ACC112 (cell line): ENCODE measurements around the gene RAP2C.

Experiments
- H2AFZ ChIP-seq: fragments of 200-600 bp; sonication (generic); one replicate; pipeline ENCODE4 v1.6.0; 2017; ENCODE audit warnings: antibody characterized with exemption, low read length; ENCODE audit not compliant: unreplicated experiment
- H3K27ac ChIP-seq: fragments of 200-600 bp; sonication (generic); 2 replicates; pipeline ENCODE4 v1.5.1; 2014; ENCODE audit warnings: low read depth, mild to moderate bottlenecking, antibody characterized with exemption, low read length, moderate library complexity
- H3K27me3 ChIP-seq: fragments of 200-600 bp; sonication (generic); 2 replicates; pipeline ENCODE4 v1.6.1; 2014; ENCODE audit warnings: mild to moderate bottlenecking, antibody characterized with exemption, low read length, moderate library complexity, mixed read lengths; ENCODE audit not compliant: insufficient read depth
- H3K36me3 ChIP-seq: fragments of 200-600 bp; sonication (generic); 2 replicates; pipeline ENCODE4 v1.6.1; 2016; ENCODE audit warnings: mild to moderate bottlenecking, antibody characterized with exemption, low read length, moderate library complexity, mixed read lengths; ENCODE audit not compliant: insufficient read depth
- H3K4me1 ChIP-seq: fragments of 200-600 bp; sonication (generic); one replicate; pipeline ENCODE4 v1.6.1; 2016; ENCODE audit warnings: low read length, mixed read lengths; ENCODE audit not compliant: insufficient read depth, unreplicated experiment, control insufficient read depth
- H3K4me3 ChIP-seq: fragments of 200-600 bp; sonication (generic); 2 replicates; pipeline ENCODE4 v1.5.1; 2014; ENCODE audit warnings: mild to moderate bottlenecking, low read depth, low read length
- H3K79me2 ChIP-seq: fragments of 200-600 bp; sonication (generic); one replicate; pipeline ENCODE4 v1.6.0; 2016; ENCODE audit warnings: low read length; ENCODE audit not compliant: control insufficient read depth, unreplicated experiment, insufficient read depth

The RAP2C gene

DNA sequence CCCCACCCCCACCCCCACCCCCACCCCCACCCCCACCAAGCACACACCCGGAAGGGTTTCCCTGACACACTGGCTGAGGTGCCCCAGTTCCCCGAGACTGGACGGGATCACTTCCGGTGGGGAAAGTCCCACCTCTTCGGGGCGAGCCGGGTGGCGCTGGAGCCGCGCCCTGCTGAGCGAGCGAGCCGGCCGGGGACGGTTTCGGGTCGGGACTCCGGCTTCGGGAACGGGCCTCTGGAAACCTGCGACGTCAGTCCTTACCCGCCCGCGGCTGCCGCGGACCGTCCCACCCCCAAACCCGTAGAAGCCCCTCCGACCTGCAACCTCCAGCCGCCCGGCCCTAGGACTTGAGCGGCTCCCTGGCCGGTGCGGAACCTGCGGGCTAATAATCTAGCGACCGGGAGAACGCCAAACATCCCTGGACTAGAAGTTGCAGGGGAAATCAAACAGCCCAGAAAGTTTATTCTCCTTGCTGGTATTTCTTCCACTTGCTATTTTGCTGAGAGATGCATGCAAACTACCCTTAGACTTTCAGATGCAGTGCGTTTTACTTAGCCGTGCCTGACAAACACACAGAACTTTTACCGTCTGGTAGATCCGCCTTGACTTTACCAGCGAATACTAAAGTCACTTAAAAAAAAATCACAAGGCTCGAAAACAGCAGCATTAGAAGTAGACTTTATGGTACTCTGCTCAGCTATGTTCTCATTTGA is 991 bp downstream of the RAP2C start:
- Histone ChIP-seq H2AFZ (peak overlapping the region; percentile 85), H3K4me3 (peak overlapping the region; percentile 92), H3K4me1 (peaks cover 6% of the 10 kb centered on the region), H3K36me3 (0 out of 2 replicates have a peak, but pooled peaks cover 3% of the 10 kb centered on the region), H3K79me2 (peaks cover 29% of the 10 kb centered on the region), H3K27me3 (no peaks in the 10 kb centered on the region), H3K27ac (peak overlapping the region; percentile 79)

DNA sequence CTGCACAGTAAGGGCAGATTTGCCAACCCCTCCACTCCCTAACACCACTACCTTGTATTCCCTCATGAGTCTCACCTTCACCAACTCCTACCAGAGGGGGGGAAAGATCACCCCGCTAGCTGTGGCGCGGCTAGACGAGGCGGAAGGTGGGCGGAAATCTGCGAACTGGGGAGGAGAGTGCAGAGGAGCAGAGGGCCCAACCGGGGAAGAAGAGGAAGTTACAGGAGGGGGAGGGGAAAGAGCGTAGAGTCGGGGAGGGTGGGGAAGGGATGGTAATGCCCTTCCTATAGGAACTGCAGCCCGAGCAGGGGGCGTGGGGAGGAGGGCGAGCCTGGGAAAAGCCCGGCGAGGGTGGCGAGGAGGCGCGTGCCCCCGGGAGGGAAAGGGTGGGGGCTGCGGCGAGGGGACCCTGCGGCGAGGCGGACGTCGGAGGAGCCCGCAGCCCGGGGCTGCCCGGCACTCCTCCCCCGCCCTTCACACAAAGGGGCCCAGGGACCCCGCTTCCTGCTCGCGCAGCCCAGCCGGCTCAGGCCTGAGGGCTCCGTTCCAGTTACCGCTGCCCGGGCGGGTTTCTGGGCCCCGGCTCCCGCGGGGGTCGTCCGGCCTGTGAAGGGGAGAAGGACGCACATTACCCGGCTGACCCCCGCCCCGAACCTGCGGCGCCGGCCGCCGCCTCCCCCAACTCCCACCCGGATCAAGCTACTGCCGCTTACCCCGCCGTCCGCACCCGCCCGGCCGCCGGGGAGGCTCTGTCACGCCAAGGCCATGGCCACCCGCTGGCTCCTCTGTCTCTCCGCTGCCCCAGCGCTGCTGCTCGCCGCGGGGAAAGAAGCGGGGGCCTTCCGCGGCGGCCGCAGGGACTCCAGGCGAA is 1.8 kb downstream of the RAP2C start:
- Histone ChIP-seq H3K27ac (peak overlapping the region; percentile 79), H3K27me3 (no peaks in the 10 kb centered on the region), H3K4me1 (peaks cover 6% of the 10 kb centered on the region), H3K4me3 (peak overlapping the region; percentile 85), H3K79me2 (peaks cover 29% of the 10 kb centered on the region), H2AFZ (peak overlapping the region; percentile 91), H3K36me3 (0 out of 2 replicates have a peak, but pooled peaks cover 3% of the 10 kb centered on the region)

DNA sequence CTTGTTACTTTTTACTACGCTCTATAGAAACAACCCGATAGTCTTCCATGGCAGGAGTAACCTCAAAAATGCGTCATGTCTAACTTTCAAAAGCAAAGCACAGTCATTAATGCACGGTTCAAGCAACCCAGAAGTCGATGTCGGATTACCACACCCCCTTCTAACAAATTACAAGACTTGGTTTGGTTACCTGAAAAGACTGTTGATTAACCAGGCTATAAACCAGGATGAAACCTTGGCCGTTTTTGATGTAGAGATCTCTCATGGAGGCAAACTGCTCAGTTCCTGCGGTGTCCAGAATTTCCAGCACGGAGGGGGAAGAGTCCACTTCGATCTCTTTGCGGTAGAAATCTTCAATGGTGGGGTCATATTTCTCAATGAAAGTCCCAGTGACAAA is 2.4 kb downstream of the RAP2C start:
- Histone ChIP-seq H3K4me1 (peaks cover 6% of the 10 kb centered on the region), H3K4me3 (peak overlapping the region; percentile 85), H3K27me3 (no peaks in the 10 kb centered on the region), H2AFZ (peak overlapping the region; percentile 91), H3K27ac (peak overlapping the region; percentile 79), H3K36me3 (0 out of 2 replicates have a peak, but pooled peaks cover 3% of the 10 kb centered on the region), H3K79me2 (peaks cover 29% of the 10 kb centered on the region)

DNA sequence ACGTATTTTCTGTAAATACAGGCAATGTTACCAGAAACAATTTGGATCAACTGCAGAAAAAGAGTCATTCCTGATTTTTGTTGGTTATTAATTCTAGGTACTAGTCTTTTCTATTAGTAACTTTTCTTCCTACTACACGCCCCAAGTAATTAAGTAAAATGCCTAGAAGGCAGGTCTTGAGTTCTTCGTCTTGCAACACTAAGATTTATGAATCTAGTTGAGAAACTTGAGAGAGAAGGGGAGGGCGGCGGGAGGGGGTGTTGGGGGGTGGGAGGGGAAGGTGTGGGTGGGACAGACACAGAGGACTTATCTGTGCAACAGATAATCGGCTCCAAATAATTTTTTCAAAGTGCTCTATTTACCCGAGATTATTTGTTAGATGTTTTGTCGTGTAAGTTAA is 3.0 kb downstream of the RAP2C start:
- H3K36me3 ChIP-seq: 0 out of 2 replicates have a peak, but pooled peaks cover 3% of the 10 kb centered on the region
- peaks cover 29% of the 10 kb centered on the region for H3K79me2 ChIP-seq
- H3K4me3 ChIP-seq: peak overlapping the region; percentile 85
- peaks cover 6% of the 10 kb centered on the region for H3K4me1 ChIP-seq
- no peaks in the 10 kb centered on the region for H3K27me3 ChIP-seq
- H3K27ac ChIP-seq: peak overlapping the region; percentile 79
- peak overlapping the region; percentile 91 for H2AFZ ChIP-seq

DNA sequence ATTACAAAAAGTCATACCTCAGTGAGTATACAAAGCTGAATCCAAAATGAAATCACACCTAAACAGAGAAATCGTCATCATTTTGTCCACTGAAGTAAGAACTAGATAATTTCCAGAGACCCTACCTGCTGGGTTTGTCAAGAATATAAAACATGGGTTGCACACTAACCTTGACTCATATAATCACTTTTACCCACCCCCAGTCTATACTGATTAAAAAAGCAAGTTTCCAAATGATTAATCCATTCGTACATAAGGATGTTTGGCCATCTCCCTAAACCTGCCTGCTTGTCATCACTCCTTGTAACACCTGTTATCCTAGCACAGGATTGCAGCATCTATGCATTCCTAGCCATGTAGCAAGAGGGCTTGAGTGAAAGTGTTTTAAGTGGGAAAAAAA is 4.7 kb downstream of the RAP2C start:
- Histone ChIP-seq H3K4me1 (peaks cover 9% of the 10 kb centered on the region), H3K4me3 (no peak overlapping the region), H3K79me2 (peaks cover 29% of the 10 kb centered on the region), H3K27ac (no peak overlapping the region), H3K36me3 (0 out of 2 replicates have a peak, but pooled peaks cover 3% of the 10 kb centered on the region), H3K27me3 (no peaks in the 10 kb centered on the region), H2AFZ (no peak overlapping the region)

DNA sequence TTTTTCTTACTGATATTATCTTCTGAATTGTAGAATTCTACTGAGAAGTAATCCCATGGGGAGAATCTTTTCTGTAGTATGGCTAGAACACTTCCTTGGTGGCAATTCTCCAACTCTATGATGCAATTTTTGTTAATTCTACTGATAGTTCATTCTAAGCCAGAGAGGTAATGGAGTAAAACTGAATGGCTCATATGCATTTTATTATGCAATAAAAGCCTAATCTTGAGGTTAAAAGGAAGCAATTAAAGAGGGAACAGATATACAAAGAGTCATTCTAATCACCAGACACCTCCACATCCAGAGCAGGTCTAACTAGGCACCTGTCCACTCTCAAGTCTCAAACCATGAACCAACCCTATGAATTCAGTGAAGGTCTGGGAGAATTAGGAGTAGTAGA is 9.7 kb downstream of the RAP2C start:
- H3K27me3 ChIP-seq: no peaks in the 10 kb centered on the region
- peaks cover 29% of the 10 kb centered on the region for H3K4me1 ChIP-seq
- H2AFZ ChIP-seq: no peak overlapping the region
- peaks cover 3% of the 10 kb centered on the region; the same call in 1 of the 2 replicates for H3K36me3 ChIP-seq
- no peak overlapping the region for H3K27ac ChIP-seq
- no peak overlapping the region for H3K4me3 ChIP-seq
- peaks cover 26% of the 10 kb centered on the region for H3K79me2 ChIP-seq

DNA sequence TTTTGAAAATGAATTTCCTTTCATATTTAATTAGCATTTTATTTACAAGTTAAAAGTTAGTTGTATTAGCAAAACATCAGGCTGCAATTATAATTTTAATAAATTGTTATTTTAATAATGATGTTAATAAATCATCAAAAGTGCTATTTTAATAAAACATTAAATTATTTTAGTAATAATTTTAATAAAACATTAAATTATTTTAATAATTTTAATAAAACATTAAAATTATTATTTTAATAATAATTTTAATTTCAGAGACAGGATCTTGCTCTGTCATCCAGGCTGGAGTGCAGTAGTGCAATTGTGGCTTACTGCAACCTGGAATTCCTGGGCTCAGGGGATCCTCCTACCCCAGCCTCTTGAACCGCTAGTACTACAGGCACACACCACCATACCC is 10.8 kb downstream of the RAP2C start:
- Histone ChIP-seq H3K36me3 (peaks cover under 1% of the 10 kb centered on the region; the same call in 1 of the 2 replicates), H3K27me3 (no peaks in the 10 kb centered on the region)

DNA sequence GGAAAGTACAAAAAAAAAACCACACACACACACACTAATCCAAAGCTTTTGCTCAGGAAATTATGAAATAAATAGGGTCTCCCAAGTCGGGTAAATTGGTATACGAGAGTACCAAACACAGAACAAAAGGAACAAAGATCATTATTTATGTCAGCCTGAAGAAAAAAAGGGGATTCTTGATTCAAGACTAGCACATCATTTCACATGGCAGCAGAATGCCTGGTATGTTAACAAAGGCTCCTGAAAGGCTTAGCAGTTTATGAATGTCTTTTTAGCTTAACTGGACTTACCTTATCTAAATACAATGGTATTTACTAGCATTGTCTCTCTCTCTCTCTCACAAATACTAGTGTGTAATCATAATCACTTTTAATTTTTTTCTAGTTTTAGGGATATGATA is 11.3 kb downstream of the RAP2C start:
- no peaks in the 10 kb centered on the region for H3K27me3 ChIP-seq
- peaks cover 16% of the 10 kb centered on the region for H3K79me2 ChIP-seq
- H3K36me3 ChIP-seq: no peaks in the 10 kb centered on the region; the same call in 1 of the 2 replicates
- no peak overlapping the region for H2AFZ ChIP-seq
- H3K4me3 ChIP-seq: no peak overlapping the region
- H3K4me1 ChIP-seq: peaks cover 23% of the 10 kb centered on the region
- H3K27ac ChIP-seq: no peak overlapping the region

More for the DNA sequence above, 10.8 kb downstream of the RAP2C start:
- H2AFZ ChIP-seq: no peak overlapping the region
- peaks cover 23% of the 10 kb centered on the region for H3K4me1 ChIP-seq
- no peak overlapping the region for H3K4me3 ChIP-seq
- peaks cover 16% of the 10 kb centered on the region for H3K79me2 ChIP-seq
- H3K27ac ChIP-seq: no peak overlapping the region

DNA sequence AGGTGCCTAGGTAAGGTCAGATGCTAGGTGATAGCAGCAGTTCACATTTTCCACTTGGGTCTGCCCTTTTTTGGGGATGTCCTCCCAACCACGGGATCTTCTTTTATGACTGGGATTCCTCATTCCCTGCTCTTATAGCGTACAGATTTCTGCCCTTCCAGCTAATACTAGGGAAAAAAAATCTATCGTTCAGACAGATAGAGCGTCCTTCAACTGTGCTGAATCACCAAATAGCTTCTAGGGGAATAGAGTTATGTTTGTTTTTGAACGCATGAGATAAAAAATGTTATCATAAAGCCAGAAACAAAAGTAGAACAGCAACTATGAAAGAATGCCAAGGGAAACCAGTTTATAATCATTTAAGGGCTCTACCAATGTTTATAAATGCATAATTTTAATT is 13.0 kb downstream of the RAP2C start:
- Histone ChIP-seq H3K27ac (no peak overlapping the region), H3K79me2 (peaks cover 16% of the 10 kb centered on the region)

DNA sequence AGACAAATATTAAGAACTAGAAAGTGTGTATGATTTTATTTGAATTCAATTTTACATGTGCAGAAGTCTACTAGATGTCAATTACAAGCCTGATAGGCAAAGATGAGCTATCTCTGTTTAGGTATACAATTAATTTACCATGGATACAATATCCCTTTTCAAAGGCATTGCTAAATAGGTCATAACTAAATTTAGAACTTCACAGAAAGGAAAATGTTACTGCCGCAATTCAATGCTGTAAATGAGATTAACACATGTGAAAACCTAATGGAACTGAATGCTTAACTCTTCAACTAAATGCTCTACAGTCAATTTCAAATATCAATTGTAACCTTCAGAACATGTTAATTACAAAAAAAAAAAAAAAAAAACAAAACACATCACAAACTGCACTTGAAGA is 14.6 kb downstream of the RAP2C start:
- H2AFZ ChIP-seq: no peak overlapping the region
- H3K27ac ChIP-seq: no peak overlapping the region
- H3K36me3 ChIP-seq: no peaks in the 10 kb centered on the region; the same call in 1 of the 2 replicates
- peaks cover 21% of the 10 kb centered on the region for H3K4me1 ChIP-seq
- peaks cover 16% of the 10 kb centered on the region for H3K79me2 ChIP-seq
- H3K4me3 ChIP-seq: no peak overlapping the region
- no peaks in the 10 kb centered on the region for H3K27me3 ChIP-seq

More for the DNA sequence above, 13.0 kb downstream of the RAP2C start:
- H3K4me3 ChIP-seq: peak overlapping the region; percentile 16; the same call in 1 of the 2 replicates
- no peaks in the 10 kb centered on the region for H3K27me3 ChIP-seq
- no peaks in the 10 kb centered on the region; the same call in 1 of the 2 replicates for H3K36me3 ChIP-seq
- H3K4me1 ChIP-seq: peaks cover 23% of the 10 kb centered on the region
- H2AFZ ChIP-seq: no peak overlapping the region
